ENCODE data around the gene CLEC2L.

- TF ChIP-seq POLR2AphosphoS5 (IDR thresholded peaks at IDR 0.05): no peak
- no peak for TF ChIP-seq CTCF (IDR thresholded peaks at IDR 0.05)
- no peak for TF ChIP-seq POLR2A (IDR thresholded peaks at IDR 0.05; ENCODE audit: low read depth)
Observed at GRCh38 chr7:139586286-139586685, 62.8 kb downstream of the CLEC2L start.
